ENCODE data around the gene HOXB9.

- TF ChIP-seq CTCF (IDR thresholded peaks at IDR 0.05) = no peak
- TF ChIP-seq POLR2A (IDR thresholded peaks at IDR 0.05) = no peak
Observed at GRCh38 chr17:48578616-48579470, 47.3 kb downstream of the HOXB9 start.
